ENCODE data around the gene HUNK.

- TF ChIP-seq EZH2 (IDR thresholded peaks at IDR 0.05; ENCODE audit: borderline replicate concordance, insufficient read depth, low read depth, low read length, poor library complexity, severe bottlenecking) (no peak), CTCF (IDR thresholded peaks at IDR 0.05) (no peak)
Measured at GRCh38 chr21:31945546-31945945, 72.7 kb downstream of the HUNK start.

Measured in B cell (primary cell).